SK-N-SH treated with all-trans-retinoic acid at 6 μM for 48 hours (cell line): ENCODE data around the gene RETREG1.

ENCODE experiments used
- CSDC2 ChIP-seq: fragments of 250-450 bp; sonication (Bioruptor Pico); IDR thresholded peaks from 2 replicates; pipeline ENCODE4 v1.5.0; 2020; ENCODE audit warnings: mild to moderate bottlenecking, moderate library complexity
- ESRRG ChIP-seq: fragments of 250-450 bp; sonication (Bioruptor Pico); IDR thresholded peaks from 2 replicates; pipeline ENCODE4 v1.6.1; 2021; ENCODE audit warnings: mild to moderate bottlenecking
- TF ChIP-seq, protein P1 (sequence below): fragments of 250-450 bp; sonication (Bioruptor Pico); IDR thresholded peaks from 2 replicates; pipeline ENCODE4 v1.5.0; 2020; ENCODE audit warnings: mild to moderate bottlenecking, moderate library complexity

DNA sequence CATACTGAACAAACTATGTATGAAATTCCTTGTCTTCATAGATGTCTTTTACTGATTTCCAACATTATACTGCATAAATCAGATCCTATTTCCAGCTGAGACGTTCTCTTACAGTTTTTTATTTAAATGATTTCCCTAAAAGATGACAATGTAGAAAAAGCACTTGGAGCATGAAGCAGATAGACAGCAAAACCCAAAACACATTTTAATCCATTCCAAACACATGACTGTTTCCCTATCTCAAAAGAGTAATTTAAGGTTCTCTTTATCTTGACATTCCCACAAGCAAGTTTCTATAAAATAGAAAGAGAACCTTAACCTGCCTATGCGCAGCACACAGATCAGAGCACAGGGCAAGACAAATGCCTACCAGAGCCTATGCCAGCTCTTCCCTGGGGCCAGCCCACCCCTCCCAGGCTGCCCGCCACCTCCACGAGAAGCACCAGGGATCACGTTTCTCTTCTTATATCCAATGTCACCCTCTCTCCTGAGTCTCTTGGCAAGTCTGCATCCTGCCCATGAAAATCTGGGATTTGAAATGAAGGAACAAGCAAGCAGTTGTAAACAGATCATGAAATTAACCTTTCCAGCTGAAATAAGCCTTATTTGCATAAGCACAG, 52.4 kb downstream of the RETREG1 start:
- TF ChIP-seq CSDC2 (CRISPR knock-in tag) (no peak), ESRRG (CRISPR knock-in tag) (no peak)
- TF ChIP-seq, protein P1, sequence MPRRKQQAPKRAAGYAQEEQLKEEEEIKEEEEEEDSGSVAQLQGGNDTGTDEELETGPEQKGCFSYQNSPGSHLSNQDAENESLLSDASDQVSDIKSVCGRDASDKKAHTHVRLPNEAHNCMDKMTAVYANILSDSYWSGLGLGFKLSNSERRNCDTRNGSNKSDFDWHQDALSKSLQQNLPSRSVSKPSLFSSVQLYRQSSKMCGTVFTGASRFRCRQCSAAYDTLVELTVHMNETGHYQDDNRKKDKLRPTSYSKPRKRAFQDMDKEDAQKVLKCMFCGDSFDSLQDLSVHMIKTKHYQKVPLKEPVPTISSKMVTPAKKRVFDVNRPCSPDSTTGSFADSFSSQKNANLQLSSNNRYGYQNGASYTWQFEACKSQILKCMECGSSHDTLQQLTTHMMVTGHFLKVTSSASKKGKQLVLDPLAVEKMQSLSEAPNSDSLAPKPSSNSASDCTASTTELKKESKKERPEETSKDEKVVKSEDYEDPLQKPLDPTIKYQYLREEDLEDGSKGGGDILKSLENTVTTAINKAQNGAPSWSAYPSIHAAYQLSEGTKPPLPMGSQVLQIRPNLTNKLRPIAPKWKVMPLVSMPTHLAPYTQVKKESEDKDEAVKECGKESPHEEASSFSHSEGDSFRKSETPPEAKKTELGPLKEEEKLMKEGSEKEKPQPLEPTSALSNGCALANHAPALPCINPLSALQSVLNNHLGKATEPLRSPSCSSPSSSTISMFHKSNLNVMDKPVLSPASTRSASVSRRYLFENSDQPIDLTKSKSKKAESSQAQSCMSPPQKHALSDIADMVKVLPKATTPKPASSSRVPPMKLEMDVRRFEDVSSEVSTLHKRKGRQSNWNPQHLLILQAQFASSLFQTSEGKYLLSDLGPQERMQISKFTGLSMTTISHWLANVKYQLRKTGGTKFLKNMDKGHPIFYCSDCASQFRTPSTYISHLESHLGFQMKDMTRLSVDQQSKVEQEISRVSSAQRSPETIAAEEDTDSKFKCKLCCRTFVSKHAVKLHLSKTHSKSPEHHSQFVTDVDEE = no peak
